Mononuclear cell (primary cell): ENCODE results near the gene KCND2. TPM values are rescaled to one million over a fixed set of nuclear protein-coding genes. Genes with fewer than 3 reads are reported as not detected.
"Not testable (repeated sequence)": the region's sequence is repeated elsewhere in the genome, so short reads cannot be mapped to it uniquely, and the experiment has no call there.

Source experiments
- H3K27me3 ChIP-seq: 2 replicates; pipeline ENCODE4 v1.6.0; 2011; ENCODE audit warnings: low read length, control low read depth; ENCODE audit not compliant: insufficient read depth
- H3K4me1 ChIP-seq: 2 replicates; pipeline ENCODE4 v1.5.1; 2011; ENCODE audit warnings: mild to moderate bottlenecking, low read length, control low read depth; ENCODE audit not compliant: insufficient read depth
- H3K4me3 ChIP-seq: 2 replicates; pipeline ENCODE4 v1.5.1; 2011; ENCODE audit warnings: mild to moderate bottlenecking, low read length, moderate library complexity
- H3K9me3 ChIP-seq: 2 replicates; pipeline ENCODE4 v1.5.1; 2011; ENCODE audit warnings: low read depth, mild to moderate bottlenecking, control low read depth, low read length
- total RNA-seq: library from RNA; depleted of rRNA; stranded (reverse); fragments of >200 nt; gene quantifications from one replicate; pipeline ENCODE4 v1.2.3, GENCODE V29; 2012

KCND2 gene
- total RNA-seq, result not detected

- no peaks in the 10 kb centered on the region for H3K9me3 ChIP-seq
- H3K4me1 ChIP-seq, result no peaks in the 10 kb centered on the region
- peaks cover 31% of the 10 kb centered on the region for H3K27me3 ChIP-seq
- H3K4me3 ChIP-seq, result no peak within 1 kb of the TSS
Observed at GRCh38 chr7:120272701-120273475, at the start of gene KCND2. KCND2 (plus strand) TSS chr7:120273175.

DNA sequence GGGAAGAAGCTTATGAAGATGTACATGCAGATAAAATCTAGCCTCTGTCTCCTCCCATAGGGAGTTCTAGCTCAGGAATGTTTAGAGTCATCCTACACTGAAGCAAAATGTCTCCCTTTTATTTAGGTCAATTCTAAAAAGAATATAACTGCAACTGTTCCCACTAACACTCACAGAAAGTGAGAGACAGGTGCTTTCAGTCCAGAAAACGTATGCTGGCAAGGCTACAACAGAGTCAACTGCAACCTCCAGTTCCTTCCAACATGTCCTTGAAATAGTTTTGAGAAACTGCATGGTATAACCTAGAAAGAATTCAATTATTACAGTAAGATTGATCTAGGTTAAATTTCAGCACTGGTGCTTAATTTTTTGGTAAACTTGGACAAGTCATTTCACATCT, 46.8 kb upstream of the KCND2 start:
- no peak overlapping the region for H3K4me3 ChIP-seq
- no peaks in the 10 kb centered on the region for H3K9me3 ChIP-seq
- no peaks in the 10 kb centered on the region for H3K4me1 ChIP-seq
- H3K27me3 ChIP-seq, result no peaks in the 10 kb centered on the region

GRCh38 chr7:120227255-120227654, 45.7 kb upstream of the KCND2 start:
- Histone ChIP-seq H3K9me3 (no peaks in the 10 kb centered on the region), H3K27me3 (no peaks in the 10 kb centered on the region), H3K4me1 (no peaks in the 10 kb centered on the region)

GRCh38 chr7:120229084-120229483, 43.9 kb upstream of the KCND2 start:
- Histone ChIP-seq H3K9me3 (no peaks in the 10 kb centered on the region), H3K27me3 (no peaks in the 10 kb centered on the region), H3K4me1 (no peaks in the 10 kb centered on the region), H3K4me3 (no peak overlapping the region)

More at GRCh38 chr7:120227255-120227654, 45.7 kb upstream of the KCND2 start:
- H3K4me3 ChIP-seq, result no peak overlapping the region

DNA sequence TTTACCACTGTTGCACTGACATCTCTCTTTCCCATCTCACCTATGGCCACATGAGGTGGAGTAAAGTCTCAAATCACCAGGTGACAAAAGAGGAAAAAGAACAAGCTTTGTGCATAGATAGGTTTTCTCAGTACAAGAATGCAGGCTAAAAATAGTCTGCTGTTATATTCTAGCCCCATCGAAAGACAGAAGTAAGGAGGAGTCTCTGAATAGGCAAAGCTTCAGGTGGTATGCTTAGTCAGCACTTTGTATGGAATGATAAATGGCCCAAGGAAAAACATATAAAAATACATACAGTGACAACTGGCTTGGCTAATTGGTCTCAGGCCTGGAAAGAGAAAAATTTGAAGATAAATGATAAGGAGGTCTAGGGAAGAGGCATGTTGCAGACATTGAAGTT, 39.6 kb upstream of the KCND2 start:
- Histone ChIP-seq H3K4me1 (no peaks in the 10 kb centered on the region), H3K4me3 (no peak overlapping the region), H3K9me3 (no peaks in the 10 kb centered on the region), H3K27me3 (no peaks in the 10 kb centered on the region)

GRCh38 chr7:120240350-120240749, 32.6 kb upstream of the KCND2 start:
- H3K4me3 ChIP-seq, H3K4me1 ChIP-seq, H3K9me3 ChIP-seq, H3K27me3 ChIP-seq: not testable (repeated sequence)

DNA sequence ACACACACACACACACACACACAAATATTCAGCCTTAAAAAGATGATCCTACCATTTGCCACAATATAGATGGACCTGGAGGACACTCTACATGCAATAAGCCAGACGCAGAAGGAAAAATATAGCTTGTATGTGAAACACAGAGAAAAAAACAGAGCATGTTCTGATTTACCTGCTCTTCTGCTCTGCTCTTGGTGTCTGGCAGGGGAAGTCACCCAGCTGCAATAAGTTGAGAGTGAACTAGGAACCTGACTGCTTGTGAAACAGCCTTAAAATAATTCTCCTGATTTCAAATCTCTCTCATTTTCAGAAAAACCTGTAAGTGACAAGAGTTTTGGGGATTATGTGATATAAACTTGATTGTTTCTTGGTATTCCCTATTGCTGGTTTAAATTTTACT, 31.0 kb upstream of the KCND2 start:
- Histone ChIP-seq H3K4me1 (no peaks in the 10 kb centered on the region), H3K27me3 (no peaks in the 10 kb centered on the region), H3K9me3 (no peaks in the 10 kb centered on the region), H3K4me3 (no peak overlapping the region)

GRCh38 chr7:120254845-120255244, 18.1 kb upstream of the KCND2 start:
- Histone ChIP-seq H3K4me1 (no peaks in the 10 kb centered on the region), H3K4me3 (no peak overlapping the region), H3K9me3 (no peaks in the 10 kb centered on the region), H3K27me3 (no peaks in the 10 kb centered on the region)

GRCh38 chr7:120256344-120257070, 16.5 kb upstream of the KCND2 start:
- no peaks in the 10 kb centered on the region for H3K27me3 ChIP-seq
- H3K4me1 ChIP-seq, result no peaks in the 10 kb centered on the region
- no peaks in the 10 kb centered on the region for H3K9me3 ChIP-seq
- H3K4me3 ChIP-seq, result no peak overlapping the region

GRCh38 chr7:120259386-120259785, 13.6 kb upstream of the KCND2 start:
- H3K27me3 ChIP-seq, result no peaks in the 10 kb centered on the region
- no peaks in the 10 kb centered on the region for H3K4me1 ChIP-seq
- no peak overlapping the region for H3K4me3 ChIP-seq

GRCh38 chr7:120260111-120260510, 12.9 kb upstream of the KCND2 start:
- no peak overlapping the region for H3K4me3 ChIP-seq
- no peaks in the 10 kb centered on the region for H3K27me3 ChIP-seq
- H3K4me1 ChIP-seq, result no peaks in the 10 kb centered on the region
- H3K9me3 ChIP-seq, result no peaks in the 10 kb centered on the region

More at GRCh38 chr7:120259386-120259785, 13.6 kb upstream of the KCND2 start:
- no peaks in the 10 kb centered on the region for H3K9me3 ChIP-seq

GRCh38 chr7:120272261-120272660, 714 bp upstream of the KCND2 start:
- Histone ChIP-seq H3K4me3 (no peak overlapping the region), H3K9me3 (no peaks in the 10 kb centered on the region), H3K4me1 (no peaks in the 10 kb centered on the region), H3K27me3 (peaks cover 31% of the 10 kb centered on the region)

DNA sequence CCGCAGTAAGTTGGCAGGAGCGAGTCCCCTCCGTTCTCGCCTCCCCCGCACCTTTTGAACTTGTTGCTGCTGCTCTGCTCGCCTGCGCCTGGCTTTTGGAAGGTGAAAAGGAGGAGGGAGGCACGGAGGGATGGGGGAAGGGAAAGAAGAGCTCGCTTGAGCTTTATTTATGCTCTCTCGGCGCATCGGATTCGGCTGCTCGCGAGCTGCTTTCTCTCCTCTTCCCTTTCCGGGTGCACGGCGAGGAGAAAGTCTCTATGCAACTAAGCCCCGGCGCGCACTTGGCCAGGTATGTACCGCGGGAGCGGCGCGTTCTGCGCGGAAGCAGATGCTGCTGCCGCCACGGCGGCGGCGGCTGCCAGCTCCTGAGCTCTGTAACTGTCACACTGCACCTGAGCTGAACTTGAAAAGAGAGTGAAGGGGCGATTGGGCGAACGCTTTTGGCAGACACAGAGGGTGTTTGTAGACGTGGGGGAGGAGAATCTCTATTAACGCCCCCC, 551 bp downstream of the KCND2 start:
- Histone ChIP-seq H3K4me1 (no peaks in the 10 kb centered on the region), H3K9me3 (no peaks in the 10 kb centered on the region), H3K4me3 (no peak overlapping the region), H3K27me3 (peaks cover 31% of the 10 kb centered on the region)

- H3K27me3 ChIP-seq, result peaks cover 31% of the 10 kb centered on the region
- H3K4me3 ChIP-seq, result no peak overlapping the region
- no peaks in the 10 kb centered on the region for H3K9me3 ChIP-seq
- no peaks in the 10 kb centered on the region for H3K4me1 ChIP-seq
Observed at GRCh38 chr7:120274482-120274881, 1.5 kb downstream of the KCND2 start.

DNA sequence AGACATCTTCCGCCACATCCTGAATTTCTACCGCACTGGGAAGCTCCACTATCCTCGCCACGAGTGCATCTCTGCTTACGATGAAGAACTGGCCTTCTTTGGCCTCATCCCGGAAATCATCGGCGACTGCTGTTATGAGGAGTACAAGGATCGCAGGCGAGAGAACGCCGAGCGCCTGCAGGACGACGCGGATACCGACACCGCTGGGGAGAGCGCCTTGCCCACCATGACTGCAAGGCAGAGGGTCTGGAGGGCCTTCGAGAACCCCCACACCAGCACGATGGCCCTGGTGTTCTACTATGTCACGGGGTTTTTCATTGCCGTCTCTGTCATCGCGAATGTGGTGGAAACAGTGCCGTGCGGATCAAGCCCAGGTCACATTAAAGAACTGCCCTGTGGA, 1.9 kb downstream of the KCND2 start:
- Histone ChIP-seq H3K9me3 (no peaks in the 10 kb centered on the region), H3K4me3 (no peak overlapping the region), H3K27me3 (peaks cover 31% of the 10 kb centered on the region), H3K4me1 (no peaks in the 10 kb centered on the region)
